ENCODE results near the gene HPX.
A peak's percentile ranks its signal among the peaks of the same experiment; 100 is the strongest.

HPX gene

DNA sequence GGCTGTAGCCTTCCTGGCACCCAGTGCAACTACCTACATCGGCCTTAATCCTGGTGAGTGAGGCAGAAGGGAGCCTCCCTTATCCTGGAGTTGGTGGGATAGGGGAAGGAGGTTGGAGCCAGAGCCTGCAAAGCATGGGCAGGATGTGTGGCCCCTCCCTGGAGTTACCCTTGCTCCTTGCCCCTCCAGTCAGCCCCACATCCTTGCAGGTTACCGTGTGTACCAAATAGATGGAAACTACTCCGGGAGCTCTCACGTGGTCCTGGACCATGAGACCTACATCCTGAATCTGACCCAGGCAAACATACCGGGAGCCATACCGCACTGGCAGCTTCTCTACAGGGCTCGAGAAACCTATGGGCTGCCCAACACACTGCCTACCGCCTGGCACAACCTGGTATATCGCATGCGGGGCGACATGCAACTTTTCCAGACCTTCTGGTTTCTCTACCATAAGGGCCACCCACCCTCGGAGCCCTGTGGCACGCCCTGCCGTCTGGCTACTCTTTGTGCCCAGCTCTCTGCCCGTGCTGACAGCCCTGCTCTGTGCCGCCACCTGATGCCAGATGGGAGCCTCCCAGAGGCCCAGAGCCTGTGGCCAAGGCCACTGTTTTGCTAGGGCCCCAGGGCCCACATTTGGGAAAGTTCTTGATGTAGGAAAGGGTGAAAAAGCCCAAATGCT lies 46.7 kb downstream of the HPX start:
- no peak for TF ChIP-seq POLR2AphosphoS5 (IDR thresholded peaks at IDR 0.05; ENCODE audit: low read depth, low read length)
- TF ChIP-seq SIN3A (IDR thresholded peaks at IDR 0.05; ENCODE audit: borderline replicate concordance, insufficient read depth, low read length) = no peak
- no peak for TF ChIP-seq FOXP2 (optimal IDR thresholded peaks at IDR 0.05; ENCODE audit: borderline replicate concordance, extremely low read depth, extremely low read length, insufficient read depth)
- TF ChIP-seq TAF1 (IDR thresholded peaks at IDR 0.05; ENCODE audit: borderline replicate concordance, insufficient read depth, low read length) = no peak

DNA sequence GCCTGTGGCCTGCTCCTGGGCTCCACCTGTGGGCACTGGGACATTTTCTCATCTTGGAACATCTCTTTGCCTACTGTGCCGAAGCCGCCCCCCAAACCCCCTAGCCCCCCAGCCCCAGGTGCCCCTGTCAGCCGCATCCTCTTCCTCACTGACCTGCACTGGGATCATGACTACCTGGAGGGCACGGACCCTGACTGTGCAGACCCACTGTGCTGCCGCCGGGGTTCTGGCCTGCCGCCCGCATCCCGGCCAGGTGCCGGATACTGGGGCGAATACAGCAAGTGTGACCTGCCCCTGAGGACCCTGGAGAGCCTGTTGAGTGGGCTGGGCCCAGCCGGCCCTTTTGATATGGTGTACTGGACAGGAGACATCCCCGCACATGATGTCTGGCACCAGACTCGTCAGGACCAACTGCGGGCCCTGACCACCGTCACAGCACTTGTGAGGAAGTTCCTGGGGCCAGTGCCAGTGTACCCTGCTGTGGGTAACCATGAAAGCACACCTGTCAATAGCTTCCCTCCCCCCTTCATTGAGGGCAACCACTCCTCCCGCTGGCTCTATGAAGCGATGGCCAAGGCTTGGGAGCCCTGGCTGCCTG lies 49.2 kb downstream of the HPX start:
- TF ChIP-seq TAF1 (IDR thresholded peaks at IDR 0.05; ENCODE audit: borderline replicate concordance, insufficient read depth, low read length) = no peak
- TF ChIP-seq, protein P1, sequence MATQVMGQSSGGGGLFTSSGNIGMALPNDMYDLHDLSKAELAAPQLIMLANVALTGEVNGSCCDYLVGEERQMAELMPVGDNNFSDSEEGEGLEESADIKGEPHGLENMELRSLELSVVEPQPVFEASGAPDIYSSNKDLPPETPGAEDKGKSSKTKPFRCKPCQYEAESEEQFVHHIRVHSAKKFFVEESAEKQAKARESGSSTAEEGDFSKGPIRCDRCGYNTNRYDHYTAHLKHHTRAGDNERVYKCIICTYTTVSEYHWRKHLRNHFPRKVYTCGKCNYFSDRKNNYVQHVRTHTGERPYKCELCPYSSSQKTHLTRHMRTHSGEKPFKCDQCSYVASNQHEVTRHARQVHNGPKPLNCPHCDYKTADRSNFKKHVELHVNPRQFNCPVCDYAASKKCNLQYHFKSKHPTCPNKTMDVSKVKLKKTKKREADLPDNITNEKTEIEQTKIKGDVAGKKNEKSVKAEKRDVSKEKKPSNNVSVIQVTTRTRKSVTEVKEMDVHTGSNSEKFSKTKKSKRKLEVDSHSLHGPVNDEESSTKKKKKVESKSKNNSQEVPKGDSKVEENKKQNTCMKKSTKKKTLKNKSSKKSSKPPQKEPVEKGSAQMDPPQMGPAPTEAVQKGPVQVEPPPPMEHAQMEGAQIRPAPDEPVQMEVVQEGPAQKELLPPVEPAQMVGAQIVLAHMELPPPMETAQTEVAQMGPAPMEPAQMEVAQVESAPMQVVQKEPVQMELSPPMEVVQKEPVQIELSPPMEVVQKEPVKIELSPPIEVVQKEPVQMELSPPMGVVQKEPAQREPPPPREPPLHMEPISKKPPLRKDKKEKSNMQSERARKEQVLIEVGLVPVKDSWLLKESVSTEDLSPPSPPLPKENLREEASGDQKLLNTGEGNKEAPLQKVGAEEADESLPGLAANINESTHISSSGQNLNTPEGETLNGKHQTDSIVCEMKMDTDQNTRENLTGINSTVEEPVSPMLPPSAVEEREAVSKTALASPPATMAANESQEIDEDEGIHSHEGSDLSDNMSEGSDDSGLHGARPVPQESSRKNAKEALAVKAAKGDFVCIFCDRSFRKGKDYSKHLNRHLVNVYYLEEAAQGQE (IDR thresholded peaks at IDR 0.05; ENCODE audit: insufficient read depth in 1 of 2, low read depth in 2 of 2, low read length in 2 of 2) = no peak
- no peak for TF ChIP-seq POLR2AphosphoS5 (IDR thresholded peaks at IDR 0.05; ENCODE audit: low read depth, low read length)
- TF ChIP-seq SIN3A (IDR thresholded peaks at IDR 0.05; ENCODE audit: borderline replicate concordance, insufficient read depth, low read length) = no peak
- TF ChIP-seq FOXP2 (optimal IDR thresholded peaks at IDR 0.05; ENCODE audit: borderline replicate concordance, extremely low read depth, extremely low read length, insufficient read depth) = no peak

DNA sequence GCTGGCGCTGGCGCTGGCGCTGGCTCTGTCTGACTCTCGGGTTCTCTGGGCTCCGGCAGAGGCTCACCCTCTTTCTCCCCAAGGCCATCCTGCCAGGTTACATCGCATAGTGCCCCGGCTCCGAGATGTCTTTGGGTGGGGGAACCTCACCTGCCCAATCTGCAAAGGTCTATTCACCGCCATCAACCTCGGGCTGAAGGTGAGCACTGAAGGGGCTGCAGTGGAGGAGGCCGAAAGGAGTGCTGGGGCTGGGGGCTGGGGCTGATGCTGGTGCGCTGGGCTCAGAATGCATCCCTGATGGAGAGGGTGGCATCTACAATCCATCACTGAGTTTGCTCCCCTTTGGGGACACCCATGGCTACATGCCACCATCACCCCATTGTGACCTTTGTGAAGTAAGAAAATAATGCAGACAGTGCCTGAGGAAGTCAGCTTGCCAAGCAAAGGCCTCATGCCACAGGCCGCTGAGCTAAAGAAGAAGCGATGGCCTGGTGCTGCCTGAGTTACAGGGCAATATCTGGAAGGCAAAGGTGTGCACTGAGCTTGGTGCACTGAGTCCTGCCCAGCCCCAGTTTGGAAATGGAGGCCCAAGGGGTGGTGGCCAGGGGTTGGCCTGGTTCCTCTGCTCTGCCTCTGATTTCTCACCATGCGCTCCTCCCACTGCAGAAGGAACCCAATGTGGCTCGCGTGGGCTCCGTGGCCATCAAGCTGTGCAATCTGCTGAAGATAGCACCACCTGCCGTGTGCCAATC lies 49.9 kb downstream of the HPX start:
- TF ChIP-seq POLR2AphosphoS5 (IDR thresholded peaks at IDR 0.05; ENCODE audit: low read depth, low read length) (no peak), TAF1 (IDR thresholded peaks at IDR 0.05; ENCODE audit: borderline replicate concordance, insufficient read depth, low read length) (no peak), FOXP2 (optimal IDR thresholded peaks at IDR 0.05; ENCODE audit: borderline replicate concordance, extremely low read depth, extremely low read length, insufficient read depth) (no peak), SIN3A (IDR thresholded peaks at IDR 0.05; ENCODE audit: borderline replicate concordance, insufficient read depth, low read length) (no peak)
- TF ChIP-seq, protein P1 (IDR thresholded peaks at IDR 0.05; ENCODE audit: insufficient read depth in 1 of 2, low read depth in 2 of 2, low read length in 2 of 2) = no peak

DNA sequence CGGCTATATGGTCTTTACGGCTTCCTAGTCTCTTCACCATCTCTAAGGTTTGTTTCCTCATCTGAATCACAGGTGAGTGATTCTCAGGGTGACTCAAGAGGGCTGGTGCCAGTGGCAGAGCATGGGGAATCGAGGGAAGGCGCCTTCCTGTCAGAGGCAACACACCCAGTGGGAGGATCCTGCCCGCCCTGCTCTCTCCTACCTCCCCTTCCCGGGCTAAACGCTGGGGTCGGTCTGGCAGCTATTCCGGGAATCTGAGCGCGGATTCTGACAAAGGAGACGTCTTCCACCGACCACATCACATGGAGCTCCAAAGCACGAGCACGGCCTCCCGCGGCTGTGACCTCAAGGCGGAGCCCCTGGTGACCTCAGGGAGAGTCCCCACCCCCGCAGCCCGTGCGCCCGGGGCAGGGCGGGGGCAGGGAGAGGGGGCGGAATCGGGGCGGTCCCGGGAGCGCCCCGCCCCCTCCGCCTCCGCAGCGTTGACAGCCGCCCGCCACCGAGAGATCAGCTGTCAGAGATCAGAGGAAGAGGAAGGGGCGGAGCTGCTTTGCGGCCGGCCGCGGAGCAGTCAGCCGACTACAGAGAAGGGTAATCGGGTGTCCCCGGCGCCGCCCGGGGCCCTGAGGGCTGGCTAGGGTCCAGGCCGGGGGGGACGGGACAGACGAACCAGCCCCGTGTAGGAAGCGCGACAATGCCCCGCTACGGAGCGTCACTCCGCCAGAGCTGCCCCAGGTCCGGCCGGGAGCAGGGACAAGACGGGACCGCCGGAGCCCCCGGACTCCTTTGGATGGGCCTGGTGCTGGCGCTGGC lies 50.7 kb downstream of the HPX start, which contains the start of gene SMPD1:
SMPD1 (plus strand) TSS at position 570 of the 813 bp plus-strand sequence; CDS start at position 695, 125 bp downstream.
- TF ChIP-seq SIN3A (IDR thresholded peaks at IDR 0.05; ENCODE audit: borderline replicate concordance, insufficient read depth, low read length) = peak; percentile 91; the same call in 1 of the 2 replicates
- TF ChIP-seq POLR2AphosphoS5 (IDR thresholded peaks at IDR 0.05; ENCODE audit: low read depth, low read length) = peak; percentile 74
- TF ChIP-seq, protein P1 (IDR thresholded peaks at IDR 0.05; ENCODE audit: insufficient read depth in 1 of 2, low read depth in 2 of 2, low read length in 2 of 2) = 0 out of 4 replicates have a peak, but pooled peaks of 1 of the 2 experiments have one; percentile 42
- TF ChIP-seq FOXP2 (optimal IDR thresholded peaks at IDR 0.05; ENCODE audit: borderline replicate concordance, extremely low read depth, extremely low read length, insufficient read depth) = no peak
- 0 out of 2 replicates have a peak, but pooled peaks have one; percentile 13 for TF ChIP-seq TAF1 (IDR thresholded peaks at IDR 0.05; ENCODE audit: borderline replicate concordance, insufficient read depth, low read length)
